Bronchial epithelial cell (primary cell): Measurements from ENCODE around the gene TSPO. TPM values are rescaled to one million over a fixed set of nuclear protein-coding genes. Genes with fewer than 3 reads are reported as not detected.
A peak's percentile ranks its signal among the peaks of the same experiment; 100 is the strongest.
"Not testable (repeated sequence)": the region's sequence is repeated elsewhere in the genome, so short reads cannot be mapped to it uniquely, and the experiment has no call there.

Source experiments
- DNase-seq: peaks from one replicate; pipeline ENCODE4 v3.0.0-alpha.2; 2010; ENCODE audit warnings: low read depth
- FAIRE-seq: peaks from 2 replicates; lab custom pipeline; 2011; peaks lifted over from hg19 to GRCh38; lab: Jason Lieb, UNC
- H3K27me3 ChIP-seq: 2 replicates; pipeline ENCODE4 v1.5.1; 2011; ENCODE audit warnings: low read length; ENCODE audit not compliant: control insufficient read depth, insufficient read depth
- H3K36me3 ChIP-seq: 2 replicates; pipeline ENCODE4 v1.5.1; 2011; ENCODE audit warnings: low read length; ENCODE audit not compliant: control insufficient read depth, insufficient read depth
- H3K4me3 ChIP-seq: 2 replicates; pipeline ENCODE4 v1.5.1; 2011; ENCODE audit warnings: mild to moderate bottlenecking, low read depth, low read length, control low read depth
- total RNA-seq: library from RNA; depleted of rRNA; stranded (reverse); fragments of >200 nt; gene quantifications from 2 replicates; pipeline ENCODE4 v1.2.1, GENCODE V29; 2014
- TF ChIP-seq, protein P1 (sequence below): IDR thresholded peaks from 2 replicates; pipeline ENCODE4 v1.5.1; 2011; ENCODE audit warnings: mild to moderate bottlenecking, moderate library complexity, low read length, control low read depth, inconsistent platforms; ENCODE audit not compliant: insufficient read depth, severe bottlenecking

TSPO gene
- total RNA-seq, result 419 and 486 TPM in 2 replicates

DNA sequence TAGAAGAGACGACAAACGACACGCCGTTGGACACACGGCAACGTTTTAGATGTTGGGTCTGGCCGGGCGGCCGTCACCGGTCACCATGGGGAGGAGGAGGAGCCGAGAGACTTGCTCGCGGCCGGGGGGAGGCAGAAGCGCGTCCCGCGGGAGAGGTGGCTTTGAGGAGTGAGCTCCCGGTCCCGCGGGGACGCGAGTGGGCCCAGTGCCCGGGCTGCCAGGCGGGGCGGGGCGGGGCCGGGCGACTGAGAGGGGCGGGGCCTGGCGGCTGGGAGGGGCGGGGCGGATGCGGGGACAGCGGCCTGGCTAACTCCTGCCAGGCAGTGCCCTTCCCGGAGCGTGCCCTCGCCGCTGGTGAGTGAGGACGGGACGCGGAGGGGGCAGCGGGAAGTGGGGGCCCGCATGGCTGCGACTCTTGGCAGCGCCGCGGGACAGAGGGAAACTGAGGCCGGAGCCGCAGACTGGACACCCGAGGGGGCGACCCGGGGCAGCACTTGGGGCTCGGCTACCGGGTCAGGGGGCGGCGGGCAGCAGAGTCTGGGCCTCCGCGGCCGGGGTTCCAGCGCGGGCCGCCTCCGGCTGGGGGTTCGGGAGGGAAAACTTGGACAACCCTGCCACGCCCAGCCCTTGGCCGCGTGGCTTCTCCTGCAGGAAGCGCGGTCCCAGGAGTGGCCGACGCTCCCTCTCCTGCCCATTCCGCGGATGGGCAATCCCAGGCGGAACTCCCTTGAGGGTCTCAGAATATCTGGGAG, at the start of gene TSPO:
TSS of gene TSPO (plus strand) at position 309 of the 752 bp plus-strand sequence. CDS start 7,680 bp downstream, outside the sequence.
- TF ChIP-seq, protein P1, sequence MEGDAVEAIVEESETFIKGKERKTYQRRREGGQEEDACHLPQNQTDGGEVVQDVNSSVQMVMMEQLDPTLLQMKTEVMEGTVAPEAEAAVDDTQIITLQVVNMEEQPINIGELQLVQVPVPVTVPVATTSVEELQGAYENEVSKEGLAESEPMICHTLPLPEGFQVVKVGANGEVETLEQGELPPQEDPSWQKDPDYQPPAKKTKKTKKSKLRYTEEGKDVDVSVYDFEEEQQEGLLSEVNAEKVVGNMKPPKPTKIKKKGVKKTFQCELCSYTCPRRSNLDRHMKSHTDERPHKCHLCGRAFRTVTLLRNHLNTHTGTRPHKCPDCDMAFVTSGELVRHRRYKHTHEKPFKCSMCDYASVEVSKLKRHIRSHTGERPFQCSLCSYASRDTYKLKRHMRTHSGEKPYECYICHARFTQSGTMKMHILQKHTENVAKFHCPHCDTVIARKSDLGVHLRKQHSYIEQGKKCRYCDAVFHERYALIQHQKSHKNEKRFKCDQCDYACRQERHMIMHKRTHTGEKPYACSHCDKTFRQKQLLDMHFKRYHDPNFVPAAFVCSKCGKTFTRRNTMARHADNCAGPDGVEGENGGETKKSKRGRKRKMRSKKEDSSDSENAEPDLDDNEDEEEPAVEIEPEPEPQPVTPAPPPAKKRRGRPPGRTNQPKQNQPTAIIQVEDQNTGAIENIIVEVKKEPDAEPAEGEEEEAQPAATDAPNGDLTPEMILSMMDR, result no peak
- no peak for DNase-seq
- FAIRE-seq, result no peak
- Histone ChIP-seq H3K36me3 (peaks cover 15% of the 10 kb centered on the region), H3K27me3 (no peaks in the 10 kb centered on the region), H3K4me3 (peak within 1 kb of the TSS; percentile 91)

DNA sequence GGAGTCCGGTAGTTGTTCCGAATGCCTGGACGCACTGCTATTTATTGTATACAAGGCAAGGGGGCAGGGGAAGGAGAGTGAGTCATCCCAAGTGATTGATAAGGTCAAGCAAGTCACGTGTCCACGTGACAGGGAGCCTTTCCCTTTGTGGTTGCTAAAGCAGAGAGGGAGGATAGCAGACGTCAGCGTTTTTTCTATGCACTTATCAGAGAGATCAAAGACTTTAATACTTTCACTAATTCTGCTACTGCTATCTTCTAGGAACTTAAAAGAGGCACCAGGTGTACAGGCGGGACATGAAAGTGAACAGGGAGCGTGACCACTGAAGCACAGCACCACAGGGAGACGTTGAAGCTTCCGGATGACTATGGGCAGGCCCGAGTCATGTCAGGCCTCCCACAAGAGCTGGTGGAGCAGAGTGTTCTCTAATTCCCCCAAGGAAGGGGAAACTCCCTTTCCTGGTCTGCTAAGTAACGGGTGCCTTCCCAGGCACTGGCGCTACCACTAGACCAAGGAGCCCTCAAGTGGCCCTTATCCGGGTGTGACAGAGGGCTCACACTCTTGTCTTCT, 47.2 kb upstream of the TSPO start:
- peak; percentile 70 for FAIRE-seq
- not testable (repeated sequence) for H3K4me3 ChIP-seq, DNase-seq

DNA sequence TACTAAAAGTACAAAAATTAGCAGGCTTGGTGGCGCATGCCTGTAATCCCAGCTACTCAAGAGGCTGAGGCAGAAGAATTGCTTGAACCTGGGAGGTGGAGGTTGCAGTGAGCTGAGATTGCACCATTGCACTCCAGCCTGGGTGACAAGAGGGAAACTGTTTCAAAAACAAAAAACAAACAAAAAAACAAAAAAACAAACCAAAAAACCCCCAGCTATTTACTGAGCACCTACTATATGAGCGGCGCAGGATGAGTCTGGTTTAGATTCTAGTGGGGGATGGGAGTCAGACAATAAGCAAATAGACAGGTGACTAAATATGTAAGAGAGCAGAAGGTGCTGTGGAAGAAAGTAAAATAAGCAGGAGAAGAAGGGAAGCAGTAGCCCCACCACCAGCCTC, 46.4 kb upstream of the TSPO start:
- not testable (repeated sequence) for H3K36me3 ChIP-seq, DNase-seq, H3K27me3 ChIP-seq, H3K4me3 ChIP-seq, FAIRE-seq

More for the DNA sequence above, 47.2 kb upstream of the TSPO start:
- H3K36me3 ChIP-seq, H3K27me3 ChIP-seq: not testable (repeated sequence)

DNA sequence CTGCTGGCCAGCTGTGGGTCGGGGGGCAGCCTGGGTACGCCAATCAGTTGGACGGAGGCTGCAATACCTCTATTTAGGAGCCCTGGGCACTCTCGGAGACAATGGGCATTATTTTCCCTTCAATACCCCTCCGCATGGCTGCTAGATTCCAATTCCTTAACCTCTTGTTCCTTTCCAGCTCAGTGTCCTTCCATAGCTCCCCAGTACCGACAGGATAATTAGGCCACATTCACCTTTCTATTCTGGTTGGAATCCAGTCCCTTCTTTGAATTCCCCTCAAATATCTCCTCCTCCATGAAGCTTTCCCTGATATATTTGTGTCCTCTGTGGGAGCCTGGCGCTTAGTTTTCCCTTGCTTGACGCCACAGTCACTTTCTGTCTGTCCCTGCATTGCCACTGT, 45.1 kb upstream of the TSPO start:
- no peak for FAIRE-seq
- H3K36me3 ChIP-seq, result no peaks in the 10 kb centered on the region
- TF ChIP-seq, protein P1, result no peak
- no peak overlapping the region for H3K4me3 ChIP-seq
- peaks cover 4% of the 10 kb centered on the region for H3K27me3 ChIP-seq
- DNase-seq, result no peak

DNA sequence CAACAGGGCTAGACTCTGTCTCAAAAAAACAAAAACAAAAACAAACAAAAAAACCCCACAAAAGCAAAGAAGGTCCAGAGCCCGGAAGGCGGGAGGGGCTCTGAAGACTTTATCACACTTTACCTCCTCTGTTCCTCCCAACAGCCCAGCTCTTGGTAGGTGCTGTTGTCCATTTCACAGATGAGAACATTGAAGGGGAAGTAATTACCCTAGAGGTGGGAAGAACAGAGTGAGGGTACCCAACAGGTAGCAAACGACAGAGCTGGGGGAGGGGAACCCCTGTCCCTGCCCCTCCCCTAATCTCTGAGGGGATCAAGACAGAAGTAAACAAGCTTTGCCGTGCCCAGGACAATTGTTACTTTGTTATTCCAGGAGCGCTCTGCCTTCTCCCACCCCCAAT, 41.8 kb upstream of the TSPO start:
- FAIRE-seq (no peak), DNase-seq (no peak)
- Histone ChIP-seq H3K4me3 (no peak overlapping the region), H3K27me3 (peaks cover 4% of the 10 kb centered on the region), H3K36me3 (no peaks in the 10 kb centered on the region)
- TF ChIP-seq, protein P1, result no peak

DNA sequence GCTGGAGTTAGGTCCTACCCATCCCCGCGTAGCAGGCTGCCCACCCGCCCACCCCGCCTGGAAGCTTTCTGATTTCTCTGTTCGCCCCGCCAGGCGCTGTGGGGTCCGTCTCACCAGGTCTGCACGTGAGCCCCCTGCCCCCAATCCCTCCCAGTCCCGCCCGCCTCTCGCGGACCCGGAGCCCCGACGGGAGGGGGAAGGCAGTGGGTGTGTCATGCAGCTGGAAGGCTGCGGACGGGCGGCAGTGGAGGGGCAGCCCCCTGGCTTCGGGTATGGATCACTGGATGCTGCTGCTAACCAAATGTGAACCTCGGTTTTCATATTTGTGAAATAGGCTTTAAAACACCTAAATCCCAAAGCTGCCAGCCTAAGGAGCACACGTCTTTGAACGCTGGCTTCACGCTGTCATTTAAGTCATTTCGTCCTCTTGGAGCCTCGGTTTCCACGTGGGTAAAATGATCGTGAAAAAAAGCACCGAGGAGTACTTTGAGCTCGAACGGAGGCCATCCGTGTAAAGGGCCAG, 41.4 kb upstream of the TSPO start:
- FAIRE-seq (no peak), DNase-seq (no peak)
- Histone ChIP-seq H3K27me3 (peaks cover 4% of the 10 kb centered on the region), H3K4me3 (peak overlapping the region; percentile 78), H3K36me3 (no peaks in the 10 kb centered on the region)
- TF ChIP-seq, protein P1, result no peak
